ENCODE results near the gene ADI1.
"Not testable (repeated sequence)": the region's sequence is repeated elsewhere in the genome, so short reads cannot be mapped to it uniquely, and the experiment has no call there.

The ADI1 gene

GRCh38 chr2:3527886-3528785, 8.8 kb upstream of the ADI1 start:
- no peak for DNase-seq

- no peak for DNase-seq
Observed at GRCh38 chr2:3526871-3527270, 7.5 kb upstream of the ADI1 start.

- DNase-seq, result peak; percentile 57
Observed at GRCh38 chr2:3523551-3524041, 4.3 kb upstream of the ADI1 start.

- peak; percentile 40 for DNase-seq
Observed at GRCh38 chr2:3522961-3523421, 3.7 kb upstream of the ADI1 start.

- DNase-seq, result no peak
Observed at GRCh38 chr2:3520591-3520990, 1.3 kb upstream of the ADI1 start.

GRCh38 chr2:3518496-3519254, 656 bp downstream of the ADI1 start:
- peak; percentile 96 for DNase-seq

- DNase-seq, result no peak
Observed at GRCh38 chr2:3517948-3518495, 1.3 kb downstream of the ADI1 start.

GRCh38 chr2:3516831-3517230, 2.5 kb downstream of the ADI1 start:
- no peak for DNase-seq

- not testable (repeated sequence) for DNase-seq
Observed at GRCh38 chr2:3515438-3515837, 3.9 kb downstream of the ADI1 start.

- no peak for DNase-seq
Observed at GRCh38 chr2:3513026-3513810, 6.1 kb downstream of the ADI1 start.

- DNase-seq, result no peak
Observed at GRCh38 chr2:3512086-3512485, 7.2 kb downstream of the ADI1 start.

GRCh38 chr2:3505771-3506170, 13.6 kb downstream of the ADI1 start:
- no peak for DNase-seq

GRCh38 chr2:3504741-3505140, 14.6 kb downstream of the ADI1 start:
- no peak for DNase-seq

- no peak for DNase-seq
Observed at GRCh38 chr2:3503483-3503882, 15.8 kb downstream of the ADI1 start.

- no peak for DNase-seq
Observed at GRCh38 chr2:3503046-3503445, 16.3 kb downstream of the ADI1 start.

GRCh38 chr2:3500326-3500899, 18.9 kb downstream of the ADI1 start:
- DNase-seq, result no peak

GRCh38 chr2:3498783-3499394, 20.4 kb downstream of the ADI1 start:
- no peak for DNase-seq

- DNase-seq, result not testable (repeated sequence)
Observed at GRCh38 chr2:3496708-3497080, 22.6 kb downstream of the ADI1 start.

- no peak for DNase-seq
Observed at GRCh38 chr2:3494984-3495666, 24.2 kb downstream of the ADI1 start.

- no peak for DNase-seq
Observed at GRCh38 chr2:3493615-3494007, 25.7 kb downstream of the ADI1 start.

- DNase-seq, result peak; percentile 52
Observed at GRCh38 chr2:3492951-3493614, 26.2 kb downstream of the ADI1 start.

Measured in fibroblast of skin of right biceps (primary cell).